CD14-positive monocyte (primary cell): ENCODE results near the gene UST. TPM values are rescaled to one million over a fixed set of nuclear protein-coding genes. Genes with fewer than 3 reads are reported as not detected.

ENCODE experiments used
- DNase-seq, 3 donors: peaks; one replicate each; pipeline ENCODE4 v3.0.0-alpha.2; 2011 to 2022
- H2AFZ ChIP-seq: 2 replicates; pipeline ENCODE4 v1.6.0; 2012; ENCODE audit warnings: mild to moderate bottlenecking, low read depth, low read length, inconsistent platforms; ENCODE audit not compliant: insufficient read depth, poor library complexity, severe bottlenecking
- H3K27ac ChIP-seq, 2 donors: 1 replicate in 1 of 2; 2 replicates in 1 of 2; pipeline ENCODE4 v1.5.1; 2012 to 2013; ENCODE audit warnings: low read length in 2 of 2, control low read depth in 1 of 2, inconsistent platforms in 1 of 2, low read depth in 1 of 2, mild to moderate bottlenecking in 1 of 2
- H3K27me3 ChIP-seq, 2 donors: one replicate each; pipeline versions ENCODE4 v1.6.0 to v1.6.1; 2011 to 2013; ENCODE audit warnings: low read length in 2 of 2; ENCODE audit not compliant: control insufficient read depth in 2 of 2, insufficient read depth in 2 of 2
- H3K36me3 ChIP-seq, 2 donors: replicated peaks in 1 of 2; 1 replicate in 1 of 2; 2 replicates in 1 of 2; pipeline versions ENCODE4 v1.5.1 to v1.6.1; 2012 to 2013; ENCODE audit warnings: low read length in 2 of 2, control low read depth in 1 of 2, inconsistent platforms in 1 of 2, mild to moderate bottlenecking in 1 of 2; ENCODE audit not compliant: insufficient read depth in 2 of 2, control insufficient read depth in 1 of 2
- H3K4me1 ChIP-seq, 2 donors: 1 replicate in 1 of 2; 2 replicates in 1 of 2; pipeline versions ENCODE4 v1.5.1 to v1.6.1; 2012 to 2013; ENCODE audit warnings: low read length in 2 of 2, control low read depth in 1 of 2, inconsistent platforms in 1 of 2, mild to moderate bottlenecking in 1 of 2, moderate library complexity in 1 of 2; ENCODE audit not compliant: insufficient read depth in 2 of 2, control insufficient read depth in 1 of 2
- H3K4me2 ChIP-seq: replicated peaks from 2 replicates; pipeline ENCODE3; 2012; ENCODE audit warnings: low read length, moderate library complexity, mild to moderate bottlenecking; ENCODE audit not compliant: poor library complexity, severe bottlenecking; ENCODE audit errors: extremely low read depth
- H3K4me3 ChIP-seq, 3 experiments: fragments of 200-600 bp in 1 of 3; sonication (generic) in 1 of 3; replicated peaks in 1 of 3; 1 replicate in 2 of 3; 2 replicates in 1 of 3; pipeline ENCODE4 v1.5.1; 2011 to 2013; ENCODE audit warnings: low read length in 3 of 3, mild to moderate bottlenecking in 3 of 3, control low read depth in 2 of 3, low read depth in 2 of 3, inconsistent platforms in 1 of 3, moderate library complexity in 1 of 3
- H3K79me2 ChIP-seq: 2 replicates; pipeline ENCODE4 v1.6.0; 2012; ENCODE audit warnings: mild to moderate bottlenecking, control low read depth, inconsistent platforms, low read length, moderate library complexity; ENCODE audit not compliant: insufficient read depth
- H3K9ac ChIP-seq: 2 replicates; pipeline ENCODE4 v1.6.0; 2017; ENCODE audit warnings: low read length, mild to moderate bottlenecking; ENCODE audit not compliant: insufficient read depth, poor library complexity, severe bottlenecking
- H3K9me3 ChIP-seq, 2 donors: replicated peaks in 1 of 2; 1 replicate in 1 of 2; 2 replicates in 1 of 2; pipeline versions ENCODE4 v1.5.1 to v1.6.1; 2012 to 2013; ENCODE audit warnings: low read length in 2 of 2, control low read depth in 1 of 2; ENCODE audit not compliant: control insufficient read depth in 1 of 2, insufficient read depth in 1 of 2
- H4K20me1 ChIP-seq: 2 replicates; pipeline ENCODE4 v1.6.0; 2012; ENCODE audit warnings: mild to moderate bottlenecking, low read length, control low read depth, moderate library complexity; ENCODE audit not compliant: insufficient read depth
- H3K27ac Mint-ChIP-seq, 7 donors: one replicate each; pipeline ENCODE4 v1.8.0; 2020; ENCODE audit warnings: mild to moderate bottlenecking in 7 of 7, mixed read lengths in 7 of 7, moderate library complexity in 6 of 7, inconsistent platforms in 2 of 7
- H3K27me3 Mint-ChIP-seq, 3 donors: one replicate each; pipeline ENCODE4 v1.8.0; 2021 to 2022; ENCODE audit warnings: low read depth in 3 of 3, mild to moderate bottlenecking in 3 of 3, mixed read lengths in 3 of 3, moderate library complexity in 3 of 3, inconsistent platforms in 1 of 3
- H3K36me3 Mint-ChIP-seq, 2 donors: one replicate each; pipeline ENCODE4 v1.8.0; 2020; ENCODE audit warnings: mixed read lengths in 2 of 2, inconsistent platforms in 1 of 2, mild to moderate bottlenecking in 1 of 2
- H3K4me1 Mint-ChIP-seq: one replicate; pipeline ENCODE4 v1.8.0; 2020; ENCODE audit warnings: mild to moderate bottlenecking, mixed read lengths
- H3K4me3 Mint-ChIP-seq, 2 donors: one replicate each; pipeline ENCODE4 v1.8.0; 2020; ENCODE audit warnings: mild to moderate bottlenecking in 2 of 2, mixed read lengths in 2 of 2, moderate library complexity in 1 of 2
- H3K9me3 Mint-ChIP-seq, 7 donors: one replicate each; pipeline ENCODE4 v1.8.0; 2020 to 2022; ENCODE audit warnings: mixed read lengths in 7 of 7, mild to moderate bottlenecking in 6 of 7, moderate library complexity in 6 of 7, inconsistent platforms in 2 of 7
- CTCF ChIP-seq: fragments of 200-600 bp; IDR thresholded peaks from one replicate; pipeline ENCODE4 v1.8.0; 2022; ENCODE audit warnings: antibody characterized with exemption, mild to moderate bottlenecking
- WGBS: methylation state at CpG from one replicate; pipeline ENCODE4 v1.1.5; 2013; ENCODE audit warnings: missing lambda C conversion rate; ENCODE audit not compliant: insufficient coverage; 5-methylcytosine and 5-hydroxymethylcytosine counted together
- intact Hi-C, 2 donors: fragments of 100-400 bp; cut with micrococcal nuclease; formaldehyde crosslinking; loops; one replicate each; pipeline versions ENCODE4 v1.15.0 to v1.15.1; 2023
- polyA plus RNA-seq, 3 donors: library from polyadenylated mRNA; depleted of rRNA in 1 of 3; unstranded in 2 of 3; stranded (reverse) in 1 of 3; fragments of 300-500 nt in 2 of 3; fragments of >200 nt in 1 of 3; fragmentation: Illumina TruSeq in 2 of 3; gene quantifications; 1 replicate in 2 of 3; 2 replicates in 1 of 3; pipeline ENCODE4 v1.2.3, GENCODE V29; 2012 to 2021

Gene UST
- polyA plus RNA-seq, 3 donors = 0.33 to 0.53 (median 0.48) TPM

GRCh38 chr6:148760258-148760534 is 13.4 kb downstream of the UST start:
- no peak overlapping the region for H2AFZ ChIP-seq
- Mint-ChIP-seq H3K4me1 (peaks cover 49% of the 10 kb centered on the region), H3K36me3 (no peaks in the 10 kb centered on the region), H3K9me3 (peaks cover 0 to 2% (median 0%) of the 10 kb centered on the region in 7 donors), H3K27me3 (peaks cover 5 to 13% (median 10%) of the 10 kb centered on the region in 3 donors), H3K27ac (peak overlapping the region in 5 of 7 donors; percentile 63 to 89 (median 66)), H3K4me3 (peak overlapping the region in 1 of 2 donors; percentile 93)
- H4K20me1 ChIP-seq = no peaks in the 10 kb centered on the region
- no peaks in the 10 kb centered on the region for H3K36me3 ChIP-seq
- no peaks in the 10 kb centered on the region for H3K79me2 ChIP-seq
- no peak overlapping the region for H3K9ac ChIP-seq
- H3K4me1 ChIP-seq = peaks cover 44 to 45% of the 10 kb centered on the region in 2 donors
- no peak overlapping the region for H3K4me2 ChIP-seq
- TF ChIP-seq CTCF = no peak
- no CpG with 5 or more reads among the region's 1 CpG for WGBS
- H3K4me3 ChIP-seq = peak overlapping the region in 1 of 3 experiments; percentile 52
- no peak for DNase-seq
- intact Hi-C loops = no loop called here
- H3K9me3 ChIP-seq = no peaks in the 10 kb centered on the region
- peaks cover 0 to 3% of the 10 kb centered on the region in 2 donors for H3K27me3 ChIP-seq
- H3K27ac ChIP-seq = peak overlapping the region in 1 of 2 donors; percentile 29

GRCh38 chr6:148760568-148761526 is 14.0 kb downstream of the UST start:
- no peaks in the 10 kb centered on the region for H3K36me3 Mint-ChIP-seq
- H3K9ac ChIP-seq = no peak overlapping the region
- peaks cover 49% of the 10 kb centered on the region for H3K4me1 Mint-ChIP-seq
- H4K20me1 ChIP-seq = no peaks in the 10 kb centered on the region
- no peaks in the 10 kb centered on the region for H3K79me2 ChIP-seq
- peak overlapping the region; percentile 25 for H2AFZ ChIP-seq
- 44% methylated on average over 2 of the region's 14 CpGs for WGBS
- peak overlapping the region in 1 of 3 experiments; percentile 52 for H3K4me3 ChIP-seq
- TF ChIP-seq CTCF = no peak
- peak overlapping the region; percentile 45 to 67 for H3K27ac ChIP-seq
- H3K4me2 ChIP-seq = peak overlapping the region; percentile 63
- intact Hi-C loops = no loop called here
- peaks cover 7 to 16% (median 10%) of the 10 kb centered on the region in 3 donors for H3K27me3 Mint-ChIP-seq
- peaks cover 0 to 3% of the 10 kb centered on the region in 2 donors for H3K27me3 ChIP-seq
- peaks cover 44 to 45% of the 10 kb centered on the region in 2 donors for H3K4me1 ChIP-seq
- DNase-seq = peak; percentile 39 to 46 (median 41)
- no peaks in the 10 kb centered on the region for H3K36me3 ChIP-seq
- H3K9me3 Mint-ChIP-seq = peaks cover 0 to 2% (median 0%) of the 10 kb centered on the region in 7 donors
- no peaks in the 10 kb centered on the region for H3K9me3 ChIP-seq
- peak overlapping the region; percentile 63 to 90 (median 85) for H3K27ac Mint-ChIP-seq
- peak overlapping the region; percentile 56 to 93 for H3K4me3 Mint-ChIP-seq
